CD14-positive monocyte (primary cell): Measurements from ENCODE around the gene GRIN3B. TPM values are rescaled to one million over a fixed set of nuclear protein-coding genes. Genes with fewer than 3 reads are reported as not detected.
A peak's percentile ranks its signal among the peaks of the same experiment; 100 is the strongest.

ENCODE experiments used
- DNase-seq, 3 donors: peaks; one replicate each; pipeline ENCODE4 v3.0.0-alpha.2; 2011 to 2022
- H2AFZ ChIP-seq: 2 replicates; pipeline ENCODE4 v1.6.0; 2012; ENCODE audit warnings: mild to moderate bottlenecking, low read depth, low read length, inconsistent platforms; ENCODE audit not compliant: insufficient read depth, poor library complexity, severe bottlenecking
- H3K27ac ChIP-seq, 2 donors: 1 replicate in 1 of 2; 2 replicates in 1 of 2; pipeline ENCODE4 v1.5.1; 2012 to 2013; ENCODE audit warnings: low read length in 2 of 2, control low read depth in 1 of 2, inconsistent platforms in 1 of 2, low read depth in 1 of 2, mild to moderate bottlenecking in 1 of 2
- H3K27me3 ChIP-seq, 2 donors: one replicate each; pipeline versions ENCODE4 v1.6.0 to v1.6.1; 2011 to 2013; ENCODE audit warnings: low read length in 2 of 2; ENCODE audit not compliant: control insufficient read depth in 2 of 2, insufficient read depth in 2 of 2
- H3K36me3 ChIP-seq, 2 donors: replicated peaks in 1 of 2; 1 replicate in 1 of 2; 2 replicates in 1 of 2; pipeline versions ENCODE4 v1.5.1 to v1.6.1; 2012 to 2013; ENCODE audit warnings: low read length in 2 of 2, control low read depth in 1 of 2, inconsistent platforms in 1 of 2, mild to moderate bottlenecking in 1 of 2; ENCODE audit not compliant: insufficient read depth in 2 of 2, control insufficient read depth in 1 of 2
- H3K4me1 ChIP-seq, 2 donors: 1 replicate in 1 of 2; 2 replicates in 1 of 2; pipeline versions ENCODE4 v1.5.1 to v1.6.1; 2012 to 2013; ENCODE audit warnings: low read length in 2 of 2, control low read depth in 1 of 2, inconsistent platforms in 1 of 2, mild to moderate bottlenecking in 1 of 2, moderate library complexity in 1 of 2; ENCODE audit not compliant: insufficient read depth in 2 of 2, control insufficient read depth in 1 of 2
- H3K4me2 ChIP-seq: replicated peaks from 2 replicates; pipeline ENCODE3; 2012; ENCODE audit warnings: low read length, moderate library complexity, mild to moderate bottlenecking; ENCODE audit not compliant: poor library complexity, severe bottlenecking; ENCODE audit errors: extremely low read depth
- H3K4me3 ChIP-seq, 3 experiments: fragments of 200-600 bp in 1 of 3; sonication (generic) in 1 of 3; replicated peaks in 1 of 3; 1 replicate in 2 of 3; 2 replicates in 1 of 3; pipeline ENCODE4 v1.5.1; 2011 to 2013; ENCODE audit warnings: low read length in 3 of 3, mild to moderate bottlenecking in 3 of 3, control low read depth in 2 of 3, low read depth in 2 of 3, inconsistent platforms in 1 of 3, moderate library complexity in 1 of 3
- H3K79me2 ChIP-seq: 2 replicates; pipeline ENCODE4 v1.6.0; 2012; ENCODE audit warnings: mild to moderate bottlenecking, control low read depth, inconsistent platforms, low read length, moderate library complexity; ENCODE audit not compliant: insufficient read depth
- H3K9ac ChIP-seq: 2 replicates; pipeline ENCODE4 v1.6.0; 2017; ENCODE audit warnings: low read length, mild to moderate bottlenecking; ENCODE audit not compliant: insufficient read depth, poor library complexity, severe bottlenecking
- H3K9me3 ChIP-seq, 2 donors: replicated peaks in 1 of 2; 1 replicate in 1 of 2; 2 replicates in 1 of 2; pipeline versions ENCODE4 v1.5.1 to v1.6.1; 2012 to 2013; ENCODE audit warnings: low read length in 2 of 2, control low read depth in 1 of 2; ENCODE audit not compliant: control insufficient read depth in 1 of 2, insufficient read depth in 1 of 2
- H4K20me1 ChIP-seq: 2 replicates; pipeline ENCODE4 v1.6.0; 2012; ENCODE audit warnings: mild to moderate bottlenecking, low read length, control low read depth, moderate library complexity; ENCODE audit not compliant: insufficient read depth
- H3K27ac Mint-ChIP-seq, 7 donors: one replicate each; pipeline ENCODE4 v1.8.0; 2020; ENCODE audit warnings: mild to moderate bottlenecking in 7 of 7, mixed read lengths in 7 of 7, moderate library complexity in 6 of 7, inconsistent platforms in 2 of 7
- H3K27me3 Mint-ChIP-seq, 3 donors: one replicate each; pipeline ENCODE4 v1.8.0; 2021 to 2022; ENCODE audit warnings: low read depth in 3 of 3, mild to moderate bottlenecking in 3 of 3, mixed read lengths in 3 of 3, moderate library complexity in 3 of 3, inconsistent platforms in 1 of 3
- H3K36me3 Mint-ChIP-seq, 2 donors: one replicate each; pipeline ENCODE4 v1.8.0; 2020; ENCODE audit warnings: mixed read lengths in 2 of 2, inconsistent platforms in 1 of 2, mild to moderate bottlenecking in 1 of 2
- H3K4me1 Mint-ChIP-seq: one replicate; pipeline ENCODE4 v1.8.0; 2020; ENCODE audit warnings: mild to moderate bottlenecking, mixed read lengths
- H3K4me3 Mint-ChIP-seq, 2 donors: one replicate each; pipeline ENCODE4 v1.8.0; 2020; ENCODE audit warnings: mild to moderate bottlenecking in 2 of 2, mixed read lengths in 2 of 2, moderate library complexity in 1 of 2
- H3K9me3 Mint-ChIP-seq, 7 donors: one replicate each; pipeline ENCODE4 v1.8.0; 2020 to 2022; ENCODE audit warnings: mixed read lengths in 7 of 7, mild to moderate bottlenecking in 6 of 7, moderate library complexity in 6 of 7, inconsistent platforms in 2 of 7
- WGBS: methylation state at CpG from one replicate; pipeline ENCODE4 v1.1.5; 2013; ENCODE audit warnings: missing lambda C conversion rate; ENCODE audit not compliant: insufficient coverage; 5-methylcytosine and 5-hydroxymethylcytosine counted together
- intact Hi-C, 2 donors: fragments of 100-400 bp; cut with micrococcal nuclease; formaldehyde crosslinking; loops; one replicate each; pipeline versions ENCODE4 v1.15.0 to v1.15.1; 2023
- polyA plus RNA-seq, 3 donors: library from polyadenylated mRNA; depleted of rRNA in 1 of 3; unstranded in 2 of 3; stranded (reverse) in 1 of 3; fragments of 300-500 nt in 2 of 3; fragments of >200 nt in 1 of 3; fragmentation: Illumina TruSeq in 2 of 3; gene quantifications; 1 replicate in 2 of 3; 2 replicates in 1 of 3; pipeline ENCODE4 v1.2.3, GENCODE V29; 2012 to 2021
- TF ChIP-seq, protein P1 (sequence below): fragments of 200-600 bp; IDR thresholded peaks from one replicate; pipeline ENCODE4 v1.8.0; 2022; ENCODE audit warnings: antibody characterized with exemption, mild to moderate bottlenecking

The GRIN3B gene
- polyA plus RNA-seq, 3 donors: 0.13 to 0.27 TPM; not detected in 1

DNA sequence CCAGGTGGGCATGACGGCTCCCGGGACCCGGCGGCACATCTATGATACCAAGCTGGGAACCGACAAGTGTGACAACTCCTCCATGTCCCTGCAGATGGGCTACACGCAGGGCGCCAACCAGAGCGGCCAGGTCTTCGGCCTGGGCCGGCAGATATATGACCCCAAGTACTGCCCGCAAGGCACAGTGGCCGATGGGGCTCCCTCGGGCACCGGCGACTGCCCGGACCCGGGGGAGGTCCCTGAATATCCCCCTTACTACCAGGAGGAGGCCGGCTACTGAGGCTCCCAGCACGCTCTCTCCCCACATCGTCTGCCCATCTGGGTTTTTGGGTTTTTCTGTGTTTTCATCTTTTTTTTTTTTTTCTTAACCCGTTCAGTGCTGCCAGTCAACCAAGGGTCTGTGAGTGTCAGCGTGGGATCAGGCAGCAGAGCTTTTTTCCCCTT, 37.4 kb downstream of the GRIN3B start:
- H3K4me1 ChIP-seq: peaks cover 49 to 68% of the 10 kb centered on the region in 2 donors
- no peak overlapping the region for H2AFZ ChIP-seq
- peaks cover 43% of the 10 kb centered on the region for H3K79me2 ChIP-seq
- H3K27ac ChIP-seq: peak overlapping the region; percentile 78 to 79
- peaks cover 30 to 39% of the 10 kb centered on the region in 2 donors for H3K36me3 Mint-ChIP-seq
- TF ChIP-seq, protein P1, sequence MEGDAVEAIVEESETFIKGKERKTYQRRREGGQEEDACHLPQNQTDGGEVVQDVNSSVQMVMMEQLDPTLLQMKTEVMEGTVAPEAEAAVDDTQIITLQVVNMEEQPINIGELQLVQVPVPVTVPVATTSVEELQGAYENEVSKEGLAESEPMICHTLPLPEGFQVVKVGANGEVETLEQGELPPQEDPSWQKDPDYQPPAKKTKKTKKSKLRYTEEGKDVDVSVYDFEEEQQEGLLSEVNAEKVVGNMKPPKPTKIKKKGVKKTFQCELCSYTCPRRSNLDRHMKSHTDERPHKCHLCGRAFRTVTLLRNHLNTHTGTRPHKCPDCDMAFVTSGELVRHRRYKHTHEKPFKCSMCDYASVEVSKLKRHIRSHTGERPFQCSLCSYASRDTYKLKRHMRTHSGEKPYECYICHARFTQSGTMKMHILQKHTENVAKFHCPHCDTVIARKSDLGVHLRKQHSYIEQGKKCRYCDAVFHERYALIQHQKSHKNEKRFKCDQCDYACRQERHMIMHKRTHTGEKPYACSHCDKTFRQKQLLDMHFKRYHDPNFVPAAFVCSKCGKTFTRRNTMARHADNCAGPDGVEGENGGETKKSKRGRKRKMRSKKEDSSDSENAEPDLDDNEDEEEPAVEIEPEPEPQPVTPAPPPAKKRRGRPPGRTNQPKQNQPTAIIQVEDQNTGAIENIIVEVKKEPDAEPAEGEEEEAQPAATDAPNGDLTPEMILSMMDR: no peak
- intact Hi-C loops: loop anchor here in 1 of 2 donors (2.0 to 5.0 kb wide), 2 partner anchors 13 to 35 kb away; no protein-coding TSS in a partner anchor
- peaks cover 24 to 29% of the 10 kb centered on the region in 2 donors for H3K36me3 ChIP-seq
- H3K4me2 ChIP-seq: peak overlapping the region; percentile 87
- H3K4me3 Mint-ChIP-seq: peak overlapping the region; percentile 69 to 98
- H3K9me3 Mint-ChIP-seq: peaks cover 0 to 4% (median 0%) of the 10 kb centered on the region in 7 donors
- DNase-seq: no peak
- H3K9me3 ChIP-seq: no peaks in the 10 kb centered on the region
- H3K27ac Mint-ChIP-seq: peak overlapping the region; percentile 49 to 97 (median 95)
- no peaks in the 10 kb centered on the region for H3K27me3 ChIP-seq
- H3K4me1 Mint-ChIP-seq: peaks cover 57% of the 10 kb centered on the region
- peaks cover 0 to 2% (median 1%) of the 10 kb centered on the region in 3 donors for H3K27me3 Mint-ChIP-seq
- H4K20me1 ChIP-seq: peaks cover 35% of the 10 kb centered on the region
- peak overlapping the region; percentile 49 for H3K9ac ChIP-seq
- H3K4me3 ChIP-seq: peak overlapping the region; percentile 6 to 92 (median 22)
- WGBS: 46% methylated on average over 10 of the region's 22 CpGs

DNA sequence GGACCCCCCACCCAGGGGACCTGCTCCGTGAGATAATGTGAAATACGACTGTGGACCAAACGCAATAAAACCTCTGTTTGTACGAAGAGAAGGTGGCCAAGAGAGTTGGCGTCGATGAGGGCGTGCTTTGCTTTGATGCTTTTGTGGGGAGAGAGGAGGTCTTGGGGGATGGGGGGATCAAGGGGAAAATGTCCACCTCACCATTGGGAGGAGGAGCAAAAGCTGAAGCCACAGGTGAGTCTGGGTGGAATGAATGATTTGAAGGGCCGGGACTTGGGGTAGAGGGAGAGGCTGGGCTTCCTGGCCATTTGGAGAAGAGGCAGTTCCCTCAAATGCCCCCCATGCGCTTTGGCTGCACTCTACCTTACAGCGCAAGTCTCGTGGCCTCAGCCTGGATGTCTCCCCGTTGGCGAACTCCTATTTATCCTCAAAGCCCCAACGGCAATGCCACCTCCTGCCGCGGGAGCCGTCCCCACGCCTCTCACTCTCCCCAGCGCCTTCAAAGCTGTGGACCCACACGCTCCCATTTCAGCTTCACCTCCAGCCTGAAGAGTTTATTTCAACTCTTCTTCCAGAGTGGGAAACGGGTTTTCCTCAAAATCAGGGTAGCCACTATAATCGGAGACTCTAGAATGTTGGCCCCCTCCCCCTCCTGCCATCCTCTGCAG, 38.9 kb downstream of the GRIN3B start:
- DNase-seq: no peak
- Mint-ChIP-seq H3K36me3 (peaks cover 28 to 43% of the 10 kb centered on the region in 2 donors), H3K27me3 (peaks cover 0 to 1% (median 0%) of the 10 kb centered on the region in 3 donors), H3K27ac (peak overlapping the region; percentile 89 to 97 (median 95)), H3K4me3 (peak overlapping the region; percentile 89 to 98), H3K9me3 (peaks cover 0 to 4% (median 0%) of the 10 kb centered on the region in 7 donors), H3K4me1 (peaks cover 57% of the 10 kb centered on the region)
- Histone ChIP-seq H3K79me2 (peaks cover 41% of the 10 kb centered on the region), H2AFZ (peak overlapping the region; percentile 48), H3K9me3 (no peaks in the 10 kb centered on the region), H4K20me1 (peaks cover 38% of the 10 kb centered on the region), H3K9ac (no peak overlapping the region), H3K36me3 (peaks cover 23 to 31% of the 10 kb centered on the region in 2 donors), H3K4me1 (peaks cover 49 to 68% of the 10 kb centered on the region in 2 donors), H3K4me2 (peak overlapping the region; percentile 87), H3K27me3 (no peaks in the 10 kb centered on the region), H3K27ac (peak overlapping the region; percentile 78 to 79), H3K4me3 (peak overlapping the region; percentile 51 to 92 (median 73))
- 59% methylated on average over 14 of the region's 22 CpGs for WGBS
- TF ChIP-seq, protein P1: no peak
- intact Hi-C loops: loop anchor here in 1 of 2 donors (2.0 to 5.0 kb wide), 2 partner anchors 14 to 33 kb away; no protein-coding TSS in a partner anchor
